ENCODE results near the gene GIMAP8. TPM values are rescaled to one million over a fixed set of nuclear protein-coding genes. Genes with fewer than 3 reads are reported as not detected.
A peak's percentile ranks its signal among the peaks of the same experiment; 100 is the strongest.

The GIMAP8 gene
- total RNA-seq, 2 donors from 2014 or later, result 10.2 to 13.7 TPM

DNA sequence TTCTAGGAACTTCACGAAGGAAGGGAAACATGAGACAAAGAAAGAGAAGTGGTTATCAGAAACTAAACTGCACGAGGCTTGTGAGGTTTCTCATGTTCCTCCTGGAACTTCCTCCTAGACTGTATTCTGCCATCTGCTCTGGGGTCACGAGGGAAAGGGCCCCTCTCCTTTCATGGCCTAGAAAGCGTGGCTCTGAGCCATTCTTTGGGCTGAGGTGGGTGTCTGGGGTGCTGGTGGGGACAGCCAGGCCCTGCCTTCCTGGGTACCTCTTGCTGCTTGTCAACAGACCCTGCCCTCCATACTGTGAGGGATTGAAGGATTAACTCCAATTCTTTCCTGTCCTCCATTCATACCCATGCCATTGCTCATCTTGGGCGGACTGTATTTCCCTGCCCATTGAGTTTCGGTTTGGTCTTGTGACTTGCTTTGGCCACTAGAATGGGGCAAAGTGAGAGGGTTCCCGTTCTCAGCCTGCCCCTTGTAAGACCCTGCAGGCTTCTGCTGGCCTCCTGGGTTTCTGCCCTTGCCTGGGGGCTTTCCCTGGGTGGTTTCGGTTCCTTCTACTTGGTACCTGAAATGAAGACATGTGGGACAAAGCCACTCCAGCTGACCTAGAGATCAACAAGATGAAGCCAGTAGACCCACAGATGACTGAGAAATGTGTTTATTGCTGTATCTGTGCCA, 14.9 kb upstream of the GIMAP8 start:
- H3K9me3 Mint-ChIP-seq, result peaks cover 4% of the 10 kb centered on the region
- H3K27me3 Mint-ChIP-seq, result no peaks in the 10 kb centered on the region
- H3K27ac Mint-ChIP-seq, result peak overlapping the region in 1 of 2 donors; percentile 97
- H3K36me3 Mint-ChIP-seq, result no peaks in the 10 kb centered on the region
- ATAC-seq (no peak), DNase-seq (ENCODE audit: low spot score) (no peak)
- H3K4me3 Mint-ChIP-seq, result peak overlapping the region; percentile 18
- peaks cover 55 to 59% of the 10 kb centered on the region in 2 donors for H3K4me1 Mint-ChIP-seq (ENCODE audit: low read depth in 2 of 2)

- Mint-ChIP-seq H3K36me3 (peaks cover 14% of the 10 kb centered on the region), H3K9me3 (peaks cover 4% of the 10 kb centered on the region), H3K27me3 (no peaks in the 10 kb centered on the region), H3K4me1 (ENCODE audit: low read depth in 2 of 2) (peaks cover 28 to 39% of the 10 kb centered on the region in 2 donors), H3K4me3 (peak overlapping the region; percentile 54), H3K27ac (peak overlapping the region; percentile 45 to 82)
- peak in 1 of 2 donors; percentile 86 for ATAC-seq
- no peak for DNase-seq (ENCODE audit: low spot score)
Observed at GRCh38 chr7:150439967-150440366, 10.5 kb upstream of the GIMAP8 start.

- DNase-seq (ENCODE audit: low spot score) (no peak), ATAC-seq (no peak)
- Mint-ChIP-seq H3K9me3 (peaks cover 4% of the 10 kb centered on the region), H3K4me1 (ENCODE audit: low read depth in 2 of 2) (peaks cover 19 to 32% of the 10 kb centered on the region in 2 donors), H3K36me3 (peaks cover 14% of the 10 kb centered on the region), H3K27me3 (no peaks in the 10 kb centered on the region), H3K27ac (peak overlapping the region in 1 of 2 donors; percentile 31), H3K4me3 (no peak overlapping the region)
Observed at GRCh38 chr7:150441524-150441923, 8.9 kb upstream of the GIMAP8 start.

- H3K4me1 Mint-ChIP-seq (ENCODE audit: low read depth in 2 of 2), result peaks cover 21 to 33% of the 10 kb centered on the region in 2 donors
Observed at GRCh38 chr7:150442811-150443210, 7.6 kb upstream of the GIMAP8 start.

DNA sequence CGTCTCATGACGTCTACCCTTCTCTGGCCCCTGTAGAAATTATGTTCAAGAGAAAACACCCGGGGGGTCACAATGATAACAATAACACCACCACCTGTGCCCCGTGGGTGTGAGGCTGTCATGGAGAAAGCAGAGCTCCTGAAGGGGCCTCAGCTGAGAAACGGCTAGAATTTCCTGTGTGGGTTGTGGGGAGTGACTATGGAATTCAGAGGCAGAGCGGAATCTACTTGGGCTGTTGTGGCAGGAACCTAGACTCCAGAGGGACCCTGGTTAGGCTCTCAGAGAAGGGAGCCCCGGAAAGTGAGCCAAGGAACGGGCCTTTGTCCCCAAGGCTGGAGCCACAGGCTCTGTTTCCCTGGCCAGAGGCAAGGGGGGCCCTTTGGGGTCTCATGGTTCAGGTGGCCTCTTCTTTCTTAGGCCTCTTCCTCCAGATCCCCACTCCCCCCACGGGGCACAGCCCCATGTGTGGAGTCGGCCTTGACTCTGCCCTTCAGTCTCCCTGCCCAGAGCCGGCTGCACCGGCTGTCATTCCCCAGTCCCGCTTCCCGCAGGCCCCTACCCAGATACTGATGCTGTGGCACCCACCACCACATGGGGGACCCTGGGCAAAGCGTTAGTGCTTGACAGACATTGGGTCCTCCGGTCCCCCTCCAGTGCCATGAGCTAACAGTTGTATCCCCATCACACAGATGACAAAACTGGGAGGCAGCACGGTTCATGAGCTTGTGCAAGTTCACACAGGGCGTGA, 6.5 kb upstream of the GIMAP8 start:
- no peak for DNase-seq (ENCODE audit: low spot score)
- Mint-ChIP-seq H3K27me3 (no peaks in the 10 kb centered on the region), H3K9me3 (peaks cover 4% of the 10 kb centered on the region), H3K36me3 (peaks cover 14% of the 10 kb centered on the region), H3K4me3 (no peak overlapping the region), H3K27ac (peak overlapping the region in 1 of 2 donors; percentile 70), H3K4me1 (ENCODE audit: low read depth in 2 of 2) (peaks cover 30 to 38% of the 10 kb centered on the region in 2 donors)
- ATAC-seq, result no peak

More at GRCh38 chr7:150442811-150443210, 7.6 kb upstream of the GIMAP8 start:
- Mint-ChIP-seq H3K4me3 (no peak overlapping the region), H3K36me3 (peaks cover 14% of the 10 kb centered on the region), H3K27me3 (no peaks in the 10 kb centered on the region), H3K27ac (no peak overlapping the region), H3K9me3 (peaks cover 4% of the 10 kb centered on the region)
- no peak for ATAC-seq
- DNase-seq (ENCODE audit: low spot score), result no peak

DNA sequence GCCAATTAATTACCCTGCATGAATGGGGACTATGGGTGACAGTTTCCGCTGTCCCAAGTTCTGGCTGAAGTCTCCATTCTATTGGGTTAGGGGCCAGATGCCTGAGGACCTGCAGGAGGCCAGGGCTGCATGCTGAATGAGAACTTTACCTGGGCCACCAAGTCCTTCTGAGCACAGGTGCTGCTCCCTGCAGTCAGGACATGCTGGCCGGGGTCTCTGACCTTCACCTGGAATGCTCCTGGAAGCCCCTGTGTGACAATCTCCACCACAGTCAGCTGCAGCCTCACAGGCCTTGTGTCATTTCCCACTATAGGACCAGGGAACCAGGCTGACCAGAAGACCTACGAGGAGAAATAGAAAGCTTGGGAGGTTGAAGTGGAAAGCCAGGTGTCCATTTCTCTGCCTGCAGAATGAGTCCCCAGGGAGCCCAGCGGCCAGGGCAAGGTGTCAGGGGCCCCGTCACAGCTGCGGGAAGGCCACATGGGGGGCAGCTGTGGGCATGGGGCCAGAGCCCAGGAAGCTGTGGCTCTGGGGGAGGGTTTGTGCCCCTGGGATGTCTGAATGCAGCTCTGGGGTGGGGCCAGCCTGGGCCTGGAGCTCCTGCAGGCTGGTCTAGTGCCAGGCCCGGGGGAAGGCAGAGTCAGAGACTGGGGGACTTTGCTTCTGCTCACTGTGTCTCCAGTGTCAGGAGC, 5.6 kb upstream of the GIMAP8 start:
- Mint-ChIP-seq H3K27ac (peak overlapping the region in 1 of 2 donors; percentile 58), H3K4me1 (ENCODE audit: low read depth in 2 of 2) (peaks cover 33 to 37% of the 10 kb centered on the region in 2 donors), H3K27me3 (no peaks in the 10 kb centered on the region), H3K4me3 (no peak overlapping the region), H3K9me3 (peaks cover 3% of the 10 kb centered on the region), H3K36me3 (peaks cover 14% of the 10 kb centered on the region)
- no peak for DNase-seq (ENCODE audit: low spot score)
- ATAC-seq, result no peak

GRCh38 chr7:150446288-150446938, 4.0 kb upstream of the GIMAP8 start:
- no peak for DNase-seq (ENCODE audit: low spot score)
- H3K36me3 Mint-ChIP-seq, result peaks cover 11% of the 10 kb centered on the region
- no peaks in the 10 kb centered on the region for H3K27me3 Mint-ChIP-seq
- H3K4me3 Mint-ChIP-seq, result no peak overlapping the region
- H3K9me3 Mint-ChIP-seq, result no peaks in the 10 kb centered on the region
- peak overlapping the region in 1 of 2 donors; percentile 23 for H3K27ac Mint-ChIP-seq
- ATAC-seq, result no peak
- H3K4me1 Mint-ChIP-seq (ENCODE audit: low read depth in 2 of 2), result peaks cover 39% of the 10 kb centered on the region in 2 donors

- peak overlapping the region; percentile 91 to 96 for H3K27ac Mint-ChIP-seq
- peaks cover 50 to 53% of the 10 kb centered on the region in 2 donors for H3K4me1 Mint-ChIP-seq (ENCODE audit: low read depth in 2 of 2)
- no peaks in the 10 kb centered on the region for H3K27me3 Mint-ChIP-seq
- DNase-seq (ENCODE audit: low spot score) (no peak), ATAC-seq (peak in 1 of 2 donors; percentile 1)
- no peaks in the 10 kb centered on the region for H3K9me3 Mint-ChIP-seq
- H3K36me3 Mint-ChIP-seq, result no peaks in the 10 kb centered on the region
- H3K4me3 Mint-ChIP-seq, result peak overlapping the region; percentile 98
Observed at GRCh38 chr7:150447966-150448788, 2.3 kb upstream of the GIMAP8 start.

DNA sequence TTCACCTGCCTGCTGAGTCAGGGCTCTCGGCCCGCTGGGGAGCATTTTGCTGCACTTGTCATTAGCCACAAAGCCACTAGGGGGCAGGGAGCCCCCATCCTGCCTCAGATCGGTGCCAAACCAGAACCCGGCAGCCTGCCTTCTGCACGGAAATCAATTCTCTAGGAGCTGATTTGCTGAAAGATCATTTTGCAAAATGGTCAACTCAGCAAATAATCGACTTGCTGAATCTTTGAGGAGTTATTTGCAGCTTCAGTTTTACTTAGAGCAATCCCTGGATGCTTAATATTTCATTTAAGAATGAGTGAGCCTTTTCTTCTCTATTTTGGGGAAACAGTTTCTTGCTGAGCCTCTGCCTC, 1.7 kb upstream of the GIMAP8 start:
- H3K36me3 Mint-ChIP-seq, result peaks cover under 1% of the 10 kb centered on the region
- peak overlapping the region; percentile 98 for H3K4me3 Mint-ChIP-seq
- peak; percentile 89 for DNase-seq (ENCODE audit: low spot score)
- H3K4me1 Mint-ChIP-seq (ENCODE audit: low read depth in 2 of 2), result peaks cover 55 to 59% of the 10 kb centered on the region in 2 donors
- ATAC-seq, result peak; percentile 68 to 84
- peak overlapping the region; percentile 91 to 96 for H3K27ac Mint-ChIP-seq
- no peaks in the 10 kb centered on the region for H3K27me3 Mint-ChIP-seq
- H3K9me3 Mint-ChIP-seq, result no peaks in the 10 kb centered on the region

DNA sequence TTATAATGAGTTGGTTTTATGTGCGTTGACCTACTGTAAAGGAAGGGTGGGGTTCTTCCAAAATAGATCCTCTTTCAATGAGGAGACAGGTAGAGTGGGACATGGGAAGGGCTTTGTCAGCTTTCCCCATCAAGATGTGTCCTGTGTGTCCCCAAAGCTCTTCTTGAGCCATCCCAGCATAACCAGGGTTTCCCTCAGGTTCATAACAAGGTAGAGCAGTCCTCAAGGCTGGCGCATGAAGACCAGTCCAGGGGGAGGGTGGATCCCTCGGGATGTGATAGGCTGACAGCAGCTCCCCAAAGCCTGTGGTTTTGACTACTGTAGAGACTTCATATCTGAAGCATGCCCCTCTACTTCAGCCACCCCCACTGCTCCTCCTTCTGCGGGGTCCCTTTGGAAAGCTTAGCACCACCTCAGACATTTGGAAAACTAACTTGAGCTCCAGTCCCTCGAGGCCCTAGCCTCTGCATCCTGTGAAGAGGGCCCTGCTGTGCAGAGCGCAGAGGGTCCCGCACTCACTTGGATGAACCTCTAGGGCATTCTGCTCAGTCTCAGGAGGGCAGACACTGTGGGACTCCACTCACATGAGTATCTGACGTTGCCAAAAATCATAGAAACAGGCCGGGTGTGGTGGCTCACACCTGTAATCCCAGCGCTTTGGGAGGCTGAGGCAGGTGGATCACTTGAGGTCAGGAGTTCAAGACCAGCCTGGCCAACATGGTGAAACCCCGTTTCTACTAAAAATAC, 1.1 kb upstream of the GIMAP8 start:
- H3K36me3 Mint-ChIP-seq, result peaks cover 6% of the 10 kb centered on the region
- peak overlapping the region; percentile 91 to 96 for H3K27ac Mint-ChIP-seq
- H3K4me1 Mint-ChIP-seq (ENCODE audit: low read depth in 2 of 2), result peaks cover 61 to 65% of the 10 kb centered on the region in 2 donors
- H3K27me3 Mint-ChIP-seq, result no peaks in the 10 kb centered on the region
- DNase-seq (ENCODE audit: low spot score), result no peak
- ATAC-seq, result no peak
- H3K9me3 Mint-ChIP-seq, result no peaks in the 10 kb centered on the region
- peak overlapping the region; percentile 98 for H3K4me3 Mint-ChIP-seq

GRCh38 chr7:150451097-150451793, 815 bp downstream of the GIMAP8 start:
- H3K9me3 Mint-ChIP-seq, result peaks cover 7% of the 10 kb centered on the region
- peaks cover 23% of the 10 kb centered on the region for H3K36me3 Mint-ChIP-seq
- ATAC-seq, result peak; percentile 75 to 82
- peak overlapping the region; percentile 91 to 96 for H3K27ac Mint-ChIP-seq
- H3K4me3 Mint-ChIP-seq, result peak overlapping the region; percentile 98
- no peaks in the 10 kb centered on the region for H3K27me3 Mint-ChIP-seq
- H3K4me1 Mint-ChIP-seq (ENCODE audit: low read depth in 2 of 2), result peaks cover 61 to 68% of the 10 kb centered on the region in 2 donors
- peak; percentile 72 for DNase-seq (ENCODE audit: low spot score)
